Common myeloid progenitor, CD34-positive (primary cell): ENCODE data around the gene ABCA10.

Experiments used
- CTCF ChIA-PET: fragments of 350-600 bp; sonication (Branson Sonifier 250); formaldehyde crosslinking; loops from one replicate; lab custom pipeline; 2021; ENCODE audit warnings: antibody characterized with exemption; lab: Charles Lee
- POLR2A ChIA-PET: fragments of 350-600 bp; sonication (Branson Sonifier 250); formaldehyde crosslinking; loops from one replicate; lab custom pipeline; 2021; ENCODE audit warnings: antibody characterized with exemption; lab: Charles Lee
- DNase-seq, 3 donors: peaks; one replicate each; pipeline versions ENCODE4 v3.0.0 to v3.0.0-alpha.2; 2013
- H3K27ac ChIP-seq, 2 experiments: 1 replicate in 1 of 2; 2 replicates in 1 of 2; pipeline ENCODE4 v1.7.0; 2013; ENCODE audit warnings: inconsistent platforms in 2 of 2, low read length in 2 of 2, mild to moderate bottlenecking in 2 of 2, low read depth in 1 of 2, moderate library complexity in 1 of 2; ENCODE audit not compliant: severe bottlenecking in 2 of 2, insufficient read depth in 1 of 2, poor library complexity in 1 of 2
- H3K27me3 ChIP-seq, 5 experiments: replicated peaks in 2 of 5; 1 replicate in 3 of 5; 2 replicates in 2 of 5; pipeline versions ENCODE4 v1.6.1 to v1.7.0; 2013; ENCODE audit warnings: low read length in 4 of 5, mild to moderate bottlenecking in 2 of 5, moderate library complexity in 2 of 5, inconsistent platforms in 1 of 5; ENCODE audit not compliant: insufficient read depth in 5 of 5, control insufficient read depth in 4 of 5
- H3K36me3 ChIP-seq, 4 experiments: 1 replicate in 2 of 4; 2 replicates in 2 of 4; pipeline versions ENCODE4 v1.6.1 to v1.7.0; 2013; ENCODE audit warnings: low read length in 3 of 4, control low read depth in 1 of 4, mild to moderate bottlenecking in 1 of 4; ENCODE audit not compliant: control insufficient read depth in 4 of 4, insufficient read depth in 4 of 4
- H3K4me1 ChIP-seq, 4 experiments: 1 replicate in 3 of 4; 2 replicates in 1 of 4; pipeline versions ENCODE4 v1.6.1 to v1.7.1; 2013; ENCODE audit warnings: low read length in 3 of 4, mild to moderate bottlenecking in 3 of 4, control low read depth in 1 of 4, inconsistent platforms in 1 of 4, moderate library complexity in 1 of 4; ENCODE audit not compliant: control insufficient read depth in 4 of 4, insufficient read depth in 4 of 4; ENCODE audit errors: control extremely low read depth in 1 of 4
- H3K4me3 ChIP-seq, 7 experiments: 1 replicate in 4 of 7; 2 replicates in 3 of 7; pipeline versions ENCODE4 v1.5.1 to v1.7.0; 2013; ENCODE audit warnings: mild to moderate bottlenecking in 7 of 7, low read length in 6 of 7, moderate library complexity in 6 of 7, inconsistent platforms in 2 of 7, low read depth in 2 of 7, control low read depth in 1 of 7; ENCODE audit not compliant: insufficient read depth in 4 of 7, control insufficient read depth in 1 of 7; ENCODE audit errors: extremely low read depth in 1 of 7
- H3K9me3 ChIP-seq, 5 experiments: 1 replicate in 4 of 5; 2 replicates in 1 of 5; pipeline versions ENCODE4 v1.6.1 to v1.7.1; 2013; ENCODE audit warnings: low read length in 4 of 5, mild to moderate bottlenecking in 2 of 5, inconsistent platforms in 1 of 5, low read depth in 1 of 5, moderate library complexity in 1 of 5; ENCODE audit not compliant: control insufficient read depth in 4 of 5, insufficient read depth in 2 of 5; ENCODE audit errors: control extremely low read depth in 1 of 5
- WGBS: methylation state at CpG from one replicate; pipeline ENCODE4 v1.1.5; 2013; ENCODE audit not compliant: insufficient coverage; 5-methylcytosine and 5-hydroxymethylcytosine counted together

ABCA10 gene

DNA sequence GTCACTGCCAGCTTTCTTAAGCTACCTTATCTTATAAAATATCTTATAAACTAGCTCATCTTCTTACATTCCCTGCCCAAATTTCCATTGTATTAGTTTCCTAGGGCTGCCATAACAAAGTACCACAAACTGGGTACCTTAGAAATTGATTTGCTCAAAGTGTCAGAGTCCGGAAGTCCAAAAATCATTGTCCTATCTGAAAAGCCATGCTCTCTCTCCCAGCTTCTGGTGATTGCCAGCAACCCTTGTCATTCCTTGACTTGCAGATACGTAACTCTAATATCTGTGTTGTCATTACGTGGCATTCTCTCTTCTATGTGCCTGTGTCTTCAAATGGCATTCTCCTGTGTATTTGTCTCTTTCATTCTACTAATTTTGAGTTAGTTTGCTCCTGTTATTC is 2.3 kb upstream of the ABCA10 start:
- CTCF ChIA-PET = interaction anchor here (0.6 to 5.7 kb wide), 4 partner anchors 422 to 814 kb away, joined by 3 to 41 read pairs (median 4); no protein-coding TSS in a partner anchor
- POLR2A ChIA-PET = no interaction called here
- DNase-seq = no peak

DNA sequence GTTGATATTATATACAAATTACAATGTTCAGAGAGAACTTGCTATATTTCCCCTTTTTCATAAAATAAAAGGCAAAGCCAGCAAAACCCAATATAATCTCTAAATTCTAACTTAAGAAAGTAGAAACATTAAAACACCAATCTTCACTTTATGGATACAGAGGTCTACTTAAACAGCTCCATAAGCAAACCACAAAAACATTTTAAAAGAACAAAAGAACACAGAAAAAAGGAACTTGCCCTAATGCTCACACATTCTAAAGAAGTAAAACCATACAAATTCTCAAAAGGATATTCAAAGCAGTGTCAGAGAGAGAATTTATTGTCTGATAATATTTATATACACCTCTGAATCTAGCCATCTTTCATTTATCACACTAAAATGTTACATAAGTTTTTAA is 606 bp downstream of the ABCA10 start:
- CTCF ChIA-PET = interaction anchor here (0.7 to 1.1 kb wide), 2 partner anchors 450 to 452 kb away, joined by 3 to 4 read pairs; no protein-coding TSS in a partner anchor
- Histone ChIP-seq H3K4me3 (peak overlapping the region in 3 of 7 experiments; percentile 1 to 49 (median 48)), H3K27ac (peak overlapping the region; percentile 9 to 60), H3K9me3 (peaks cover 0 to 27% (median 5%) of the 10 kb centered on the region in 5 experiments), H3K27me3 (no peaks in the 10 kb centered on the region), H3K36me3 (no peaks in the 10 kb centered on the region), H3K4me1 (peaks cover 2 to 42% (median 27%) of the 10 kb centered on the region in 4 experiments)
- POLR2A ChIA-PET = no interaction called here
- peak in 2 of 3 donors; percentile 29 to 50 for DNase-seq

More for the DNA sequence above, 2.3 kb upstream of the ABCA10 start:
- WGBS = 100% methylated on average over 2 of the region's 3 CpGs
- H3K4me1 ChIP-seq = peaks cover 2 to 29% (median 24%) of the 10 kb centered on the region in 4 experiments
- no peaks in the 10 kb centered on the region for H3K27me3 ChIP-seq
- H3K36me3 ChIP-seq = no peaks in the 10 kb centered on the region
- H3K27ac ChIP-seq = no peak overlapping the region
- peaks cover 0 to 38% (median 11%) of the 10 kb centered on the region in 5 experiments for H3K9me3 ChIP-seq
- no peak overlapping the region for H3K4me3 ChIP-seq

DNA sequence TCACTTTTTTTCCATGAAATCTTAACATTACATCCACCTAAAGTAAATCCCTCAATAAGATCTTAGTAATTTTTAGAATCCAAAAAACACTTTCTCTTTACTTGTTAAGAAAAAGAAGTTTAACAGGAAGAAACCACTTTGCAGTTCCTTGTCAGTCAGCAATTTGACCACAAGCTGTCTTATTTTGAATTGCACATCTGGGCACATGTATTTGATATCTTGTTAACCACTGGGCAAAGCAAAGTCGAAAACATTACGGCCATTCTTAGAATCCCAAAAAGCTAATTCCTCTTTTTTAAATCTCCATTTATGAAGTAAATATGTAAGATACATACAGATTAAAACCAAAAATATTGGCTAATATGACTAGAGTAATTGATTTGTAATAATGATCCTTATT is 1.1 kb downstream of the ABCA10 start:
- POLR2A ChIA-PET = no interaction called here
- CTCF ChIA-PET = interaction anchor here (0.7 to 1.1 kb wide), 2 partner anchors 450 to 452 kb away, joined by 3 to 4 read pairs; no protein-coding TSS in a partner anchor
- Histone ChIP-seq H3K9me3 (peaks cover 0 to 23% (median 5%) of the 10 kb centered on the region in 5 experiments), H3K27ac (peak overlapping the region; percentile 9 to 60), H3K4me1 (peaks cover 2 to 46% (median 27%) of the 10 kb centered on the region in 4 experiments), H3K27me3 (no peaks in the 10 kb centered on the region), H3K4me3 (peak overlapping the region in 3 of 7 experiments; percentile 1 to 49 (median 48)), H3K36me3 (no peaks in the 10 kb centered on the region)
- WGBS = no CpG with 5 or more reads among the region's 2 CpGs
- peak; percentile 16 to 88 (median 73) for DNase-seq

DNA sequence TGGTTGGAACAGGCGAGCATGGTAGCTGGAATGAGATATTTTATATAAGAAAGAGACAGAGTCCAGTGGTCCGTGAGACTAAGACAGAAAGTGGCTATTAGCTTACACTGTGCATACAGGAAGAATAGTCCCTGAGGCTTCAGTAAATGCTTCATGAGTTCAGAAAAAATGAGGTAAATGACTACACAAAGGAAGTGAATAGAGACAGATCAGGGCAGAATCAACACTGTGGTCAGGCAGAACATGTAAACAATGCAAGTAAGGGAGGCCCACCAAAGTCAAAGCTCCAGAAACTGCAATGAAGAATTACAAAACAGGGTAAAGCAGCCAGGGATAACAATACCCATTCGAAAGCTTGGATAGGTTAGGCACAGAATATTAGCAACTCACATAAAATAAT is 4.8 kb downstream of the ABCA10 start:
- H3K4me3 ChIP-seq = no peak overlapping the region

DNA sequence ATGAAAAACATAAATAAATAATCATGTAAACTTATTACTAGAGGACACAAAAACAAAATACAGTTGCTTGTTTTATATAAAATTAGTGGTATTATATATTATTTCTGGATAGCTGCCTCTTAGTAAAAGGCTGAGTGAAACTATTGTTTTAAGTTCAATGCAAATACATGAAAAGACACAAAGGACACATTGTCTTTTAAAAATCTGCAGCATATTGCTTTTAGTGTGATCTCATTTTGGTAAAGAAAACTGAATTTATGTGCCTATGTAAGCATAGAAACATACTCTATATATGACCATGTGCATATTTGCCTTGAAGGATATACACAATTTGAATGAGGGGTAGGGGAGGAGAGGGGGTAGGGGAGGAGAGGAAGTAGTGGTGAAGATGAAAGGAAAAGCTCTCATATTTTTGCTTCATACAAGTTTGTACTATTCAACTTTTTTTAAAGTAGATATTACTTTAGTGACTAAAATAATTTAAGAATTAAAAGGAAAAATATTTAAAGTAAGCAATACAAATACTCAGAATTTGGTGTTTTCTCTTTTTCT is 5.8 kb downstream of the ABCA10 start:
- H3K27ac ChIP-seq = no peak overlapping the region
- CTCF ChIA-PET = interaction anchor here (0.8 to 1.2 kb wide), 2 partner anchors 428 to 447 kb away, joined by 3 read pairs; no protein-coding TSS in a partner anchor

More for the DNA sequence above, 4.8 kb downstream of the ABCA10 start:
- Histone ChIP-seq H3K36me3 (no peaks in the 10 kb centered on the region), H3K9me3 (no peaks in the 10 kb centered on the region), H3K27ac (no peak overlapping the region), H3K4me1 (peaks cover 2 to 44% (median 25%) of the 10 kb centered on the region in 4 experiments), H3K27me3 (no peaks in the 10 kb centered on the region)
- ChIA-PET CTCF (interaction anchor here (0.6 to 1.3 kb wide), 4 partner anchors 9 to 448 kb away, joined by 3 to 5 read pairs (median 3); no protein-coding TSS in a partner anchor), POLR2A (interaction anchor here (1.1 kb wide), 1 partner anchor 91 kb away, joined by 5 read pairs; no protein-coding TSS in a partner anchor)
- no peak for DNase-seq
- 100% methylated on average over 2 of the region's 3 CpGs for WGBS

DNA sequence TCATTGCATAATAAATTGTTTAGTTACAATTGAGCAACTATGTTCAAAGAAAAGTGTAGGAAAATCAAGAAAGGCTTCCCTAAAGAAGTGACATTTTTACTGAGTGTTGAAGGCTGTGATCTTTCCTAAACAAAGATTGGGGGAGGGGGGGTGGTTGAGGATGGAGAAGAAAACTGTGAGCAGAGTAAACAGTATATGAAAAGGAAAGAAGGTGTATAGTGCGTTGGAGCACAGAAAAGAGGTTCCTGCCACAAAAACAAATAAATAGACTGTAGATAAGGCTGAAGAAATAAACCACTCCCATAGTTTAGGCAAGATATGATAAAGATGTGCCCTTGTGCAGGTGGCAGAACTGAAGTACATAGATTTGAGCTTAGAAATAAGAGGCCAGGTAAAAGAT is 8.5 kb downstream of the ABCA10 start:
- no CpG with 5 or more reads among the region's 1 CpG for WGBS
- Histone ChIP-seq H3K27me3 (no peaks in the 10 kb centered on the region), H3K4me3 (no peak overlapping the region), H3K36me3 (no peaks in the 10 kb centered on the region), H3K27ac (no peak overlapping the region), H3K9me3 (no peaks in the 10 kb centered on the region), H3K4me1 (peaks cover 0 to 18% (median 5%) of the 10 kb centered on the region in 4 experiments)
- no peak for DNase-seq
- CTCF ChIA-PET = interaction anchor here (1.5 kb wide), 1 partner anchor 48 kb away, joined by 3 read pairs; no protein-coding TSS in a partner anchor
- POLR2A ChIA-PET = no interaction called here

More for the DNA sequence above, 5.8 kb downstream of the ABCA10 start:
- Histone ChIP-seq H3K36me3 (no peaks in the 10 kb centered on the region), H3K27me3 (no peaks in the 10 kb centered on the region), H3K9me3 (no peaks in the 10 kb centered on the region), H3K4me3 (no peak overlapping the region), H3K4me1 (peaks cover 0 to 36% (median 17%) of the 10 kb centered on the region in 4 experiments)
- peak in 2 of 3 donors; percentile 23 to 41 for DNase-seq
- POLR2A ChIA-PET = no interaction called here

DNA sequence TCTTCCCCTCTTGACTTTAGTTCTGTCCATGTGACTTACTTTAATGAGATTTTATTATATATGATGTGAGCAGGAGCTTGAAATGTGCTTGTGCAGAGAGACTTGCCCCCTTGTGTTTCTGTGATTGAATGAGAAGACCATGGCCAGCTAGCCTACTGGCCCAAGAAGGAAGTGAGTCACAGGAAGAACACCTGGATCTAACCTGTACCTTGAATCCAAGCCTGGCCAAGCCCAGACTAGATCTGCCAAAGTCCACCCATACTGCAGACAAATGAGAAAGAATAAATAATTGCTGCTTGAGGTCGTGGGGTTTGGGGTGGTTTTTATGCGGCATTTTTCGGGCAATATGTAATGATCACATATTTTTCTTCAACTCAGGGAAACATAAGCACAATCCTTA is 9.6 kb downstream of the ABCA10 start:
- Histone ChIP-seq H3K4me3 (no peak overlapping the region), H3K27ac (no peak overlapping the region), H3K27me3 (no peaks in the 10 kb centered on the region), H3K9me3 (no peaks in the 10 kb centered on the region), H3K36me3 (no peaks in the 10 kb centered on the region), H3K4me1 (peaks cover 0 to 14% (median 5%) of the 10 kb centered on the region in 4 experiments)
- DNase-seq = no peak
- ChIA-PET POLR2A (no interaction called here), CTCF (no interaction called here)
- whole genome bisulfite sequencing = no CpG with 5 or more reads among the region's 3 CpGs
